Measurements from ENCODE around the gene SFR1. TPM values are rescaled to one million over a fixed set of nuclear protein-coding genes. Genes with fewer than 3 reads are reported as not detected.

The SFR1 gene
- total and polyA plus RNA-seq, 12 donors, result 3.1 to 12.2 (median 5.7) TPM

- no peaks in the 10 kb centered on the region for H3K9me3 ChIP-seq (replicated peaks in 1 of 3)
- H3K27ac ChIP-seq, result no peak overlapping the region
- H3K4me1 ChIP-seq (replicated peaks in 1 of 2), result no peaks in the 10 kb centered on the region
- H3K36me3 ChIP-seq (replicated peaks in 1 of 2), result peaks cover 0 to 4% of the 10 kb centered on the region in 2 donors
- 77 to 92% (median 80%) methylated on average over 2 of the region's 2 CpGs for WGBS, 4 donors
- TF ChIP-seq POLR2A (IDR thresholded peaks at IDR 0.05), result no peak
- TF ChIP-seq CTCF (IDR thresholded peaks at IDR 0.05), result no peak
- DNase-seq, result no peak
- intact Hi-C loops (cut with DNase I), result no loop called here
- H3K4me3 ChIP-seq, result no peak overlapping the region
- no peaks in the 10 kb centered on the region for H3K27me3 ChIP-seq
Measured at GRCh38 chr10:104128214-104128613, 6.2 kb downstream of the SFR1 start.

GRCh38 chr10:104130041-104130440 is 8.1 kb downstream of the SFR1 start:
- Histone ChIP-seq H3K36me3 (replicated peaks in 1 of 2) (peaks cover 0 to 4% of the 10 kb centered on the region in 2 donors), H3K4me1 (replicated peaks in 1 of 2) (no peaks in the 10 kb centered on the region), H3K4me3 (no peak overlapping the region), H3K27ac (no peak overlapping the region), H3K27me3 (no peaks in the 10 kb centered on the region), H3K9me3 (replicated peaks in 1 of 3) (no peaks in the 10 kb centered on the region)
- WGBS, 4 donors, result 22 to 41% (median 35%) methylated on average over 3 of the region's 3 CpGs
- TF ChIP-seq CTCF (IDR thresholded peaks at IDR 0.05) (no peak), POLR2A (IDR thresholded peaks at IDR 0.05) (no peak)
- intact Hi-C loops (cut with DNase I), result no loop called here
- no peak for DNase-seq

- no peak for DNase-seq
- intact Hi-C loops (cut with DNase I), result no loop called here
- H3K36me3 ChIP-seq (replicated peaks in 1 of 2), result no peaks in the 10 kb centered on the region
- no peak overlapping the region for H3K4me3 ChIP-seq
- 83 to 96% (median 91%) methylated on average over 6 of the region's 6 CpGs for WGBS, 4 donors
- H3K4me1 ChIP-seq (replicated peaks in 1 of 2), result no peaks in the 10 kb centered on the region
- H3K27me3 ChIP-seq, result no peaks in the 10 kb centered on the region
- TF ChIP-seq POLR2A (IDR thresholded peaks at IDR 0.05) (no peak), CTCF (IDR thresholded peaks at IDR 0.05) (no peak)
- no peaks in the 10 kb centered on the region for H3K9me3 ChIP-seq (replicated peaks in 1 of 3)
- no peak overlapping the region for H3K27ac ChIP-seq
Measured at GRCh38 chr10:104138131-104138530, 16.2 kb downstream of the SFR1 start.

- Histone ChIP-seq H3K36me3 (replicated peaks in 1 of 2) (no peaks in the 10 kb centered on the region), H3K4me3 (no peak overlapping the region), H3K4me1 (replicated peaks in 1 of 2) (no peaks in the 10 kb centered on the region), H3K9me3 (replicated peaks in 1 of 3) (no peaks in the 10 kb centered on the region), H3K27ac (no peak overlapping the region), H3K27me3 (no peaks in the 10 kb centered on the region)
- TF ChIP-seq POLR2A (IDR thresholded peaks at IDR 0.05) (no peak), CTCF (IDR thresholded peaks at IDR 0.05) (peak in 1 of 6 experiments; percentile 16)
- 67 to 78% (median 74%) methylated on average over 5 of the region's 5 CpGs for WGBS, 4 donors
- DNase-seq, result no peak
- intact Hi-C loops (cut with DNase I), result no loop called here
Measured at GRCh38 chr10:104139221-104139620, 17.2 kb downstream of the SFR1 start.
